ENCODE data around the gene ADAMTS20.

Gene ADAMTS20

DNA sequence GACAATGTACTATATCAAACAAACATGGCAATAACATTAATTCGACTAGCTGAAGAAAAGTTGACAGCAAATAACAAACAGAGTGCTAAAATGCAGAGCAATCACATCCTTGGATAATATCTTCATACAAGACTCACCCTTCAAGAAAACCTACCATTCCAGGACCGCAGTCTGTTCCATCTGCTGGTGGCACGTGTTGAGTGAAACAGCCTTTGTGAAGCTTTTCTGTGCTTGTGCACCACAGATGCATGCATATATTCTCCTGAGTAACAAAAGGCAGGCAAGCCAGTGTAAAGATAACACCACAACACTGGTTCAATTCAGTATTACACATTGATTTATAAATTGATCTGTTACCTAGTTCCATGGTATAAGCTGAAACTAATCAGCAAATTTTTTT is 89.3 kb downstream of the ADAMTS20 start:
- Histone ChIP-seq H3K36me3 (replicated peaks in 1 of 2; ENCODE audit: control insufficient read depth in 2 of 2, insufficient read depth in 2 of 2, low read length in 2 of 2) (no peaks in the 10 kb centered on the region), H3K27ac (replicated peaks; ENCODE audit: low read length) (no peak overlapping the region), H3K14ac (ENCODE audit: low read length) (no peak overlapping the region), H2AK5ac (ENCODE audit: low read depth, low read length) (no peak overlapping the region), H2BK5ac (ENCODE audit: low read length) (no peak overlapping the region), H3K27me3 (ENCODE audit: control insufficient read depth in 3 of 3, insufficient read depth in 3 of 3, low read depth in 1 of 3, low read length in 3 of 3) (no peaks in the 10 kb centered on the region), H3K4ac (ENCODE audit: low read length) (no peak overlapping the region), H2BK15ac (ENCODE audit: low read length) (no peak overlapping the region), H3K9ac (ENCODE audit: low read depth, low read length, poor library complexity) (no peak overlapping the region), H3K4me2 (ENCODE audit: insufficient read depth, low read length, poor library complexity, severe bottlenecking) (no peak overlapping the region), H3K18ac (ENCODE audit: low read length) (no peak overlapping the region), H3K79me1 (ENCODE audit: low read depth, low read length) (no peaks in the 10 kb centered on the region), H4K8ac (ENCODE audit: low read depth, low read length) (no peak overlapping the region), H2AFZ (ENCODE audit: low read length) (no peak overlapping the region), H2BK12ac (ENCODE audit: low read length) (no peak overlapping the region), H2BK120ac (ENCODE audit: low read depth, low read length) (no peak overlapping the region), H3K9me3 (replicated peaks in 1 of 2; ENCODE audit: control insufficient read depth in 2 of 2, insufficient read depth in 1 of 2, low read depth in 1 of 2, low read length in 2 of 2) (no peaks in the 10 kb centered on the region), H3K23ac (ENCODE audit: low read depth, low read length, poor library complexity) (no peak overlapping the region), H3K4me1 (ENCODE audit: control insufficient read depth in 2 of 2, insufficient read depth in 1 of 2, low read depth in 1 of 2, low read length in 2 of 2) (no peaks in the 10 kb centered on the region), H3K4me3 (ENCODE audit: low read length in 2 of 2) (no peak overlapping the region), H4K91ac (ENCODE audit: low read depth, low read length, poor library complexity) (no peak overlapping the region)
- no CpG with 5 or more reads among the region's 3 CpGs for WGBS, 2 donors (ENCODE audit: extremely low coverage in 2 of 2, insufficient read length in 2 of 2, insufficient replicate concordance in 1 of 2)
- no peak for DNase-seq (ENCODE audit: low spot score)

GRCh38 chr12:43462080-43462479 is 89.9 kb downstream of the ADAMTS20 start:
- Histone ChIP-seq H3K4ac (ENCODE audit: low read length) (no peak overlapping the region), H3K36me3 (replicated peaks in 1 of 2; ENCODE audit: control insufficient read depth in 2 of 2, insufficient read depth in 2 of 2, low read length in 2 of 2) (no peaks in the 10 kb centered on the region), H3K27ac (replicated peaks; ENCODE audit: low read length) (no peak overlapping the region), H2BK15ac (ENCODE audit: low read length) (no peak overlapping the region), H2AFZ (ENCODE audit: low read length) (no peak overlapping the region), H3K4me2 (ENCODE audit: insufficient read depth, low read length, poor library complexity, severe bottlenecking) (no peak overlapping the region), H3K14ac (ENCODE audit: low read length) (no peak overlapping the region), H3K18ac (ENCODE audit: low read length) (no peak overlapping the region), H2BK5ac (ENCODE audit: low read length) (no peak overlapping the region), H2BK12ac (ENCODE audit: low read length) (no peak overlapping the region), H3K9ac (ENCODE audit: low read depth, low read length, poor library complexity) (no peak overlapping the region), H3K23ac (ENCODE audit: low read depth, low read length, poor library complexity) (no peak overlapping the region), H3K9me3 (replicated peaks in 1 of 2; ENCODE audit: control insufficient read depth in 2 of 2, insufficient read depth in 1 of 2, low read depth in 1 of 2, low read length in 2 of 2) (no peaks in the 10 kb centered on the region), H3K79me1 (ENCODE audit: low read depth, low read length) (no peaks in the 10 kb centered on the region), H3K4me3 (ENCODE audit: low read length in 2 of 2) (no peak overlapping the region), H2AK5ac (ENCODE audit: low read depth, low read length) (no peak overlapping the region), H3K27me3 (ENCODE audit: control insufficient read depth in 3 of 3, insufficient read depth in 3 of 3, low read depth in 1 of 3, low read length in 3 of 3) (no peaks in the 10 kb centered on the region), H3K4me1 (ENCODE audit: control insufficient read depth in 2 of 2, insufficient read depth in 1 of 2, low read depth in 1 of 2, low read length in 2 of 2) (no peaks in the 10 kb centered on the region), H2BK120ac (ENCODE audit: low read depth, low read length) (no peak overlapping the region), H4K91ac (ENCODE audit: low read depth, low read length, poor library complexity) (no peak overlapping the region), H4K8ac (ENCODE audit: low read depth, low read length) (no peak overlapping the region)
- no peak for DNase-seq (ENCODE audit: low spot score)
- no CpG with 5 or more reads among the region's 2 CpGs for WGBS, 2 donors (ENCODE audit: extremely low coverage in 2 of 2, insufficient read length in 2 of 2, insufficient replicate concordance in 1 of 2)

DNA sequence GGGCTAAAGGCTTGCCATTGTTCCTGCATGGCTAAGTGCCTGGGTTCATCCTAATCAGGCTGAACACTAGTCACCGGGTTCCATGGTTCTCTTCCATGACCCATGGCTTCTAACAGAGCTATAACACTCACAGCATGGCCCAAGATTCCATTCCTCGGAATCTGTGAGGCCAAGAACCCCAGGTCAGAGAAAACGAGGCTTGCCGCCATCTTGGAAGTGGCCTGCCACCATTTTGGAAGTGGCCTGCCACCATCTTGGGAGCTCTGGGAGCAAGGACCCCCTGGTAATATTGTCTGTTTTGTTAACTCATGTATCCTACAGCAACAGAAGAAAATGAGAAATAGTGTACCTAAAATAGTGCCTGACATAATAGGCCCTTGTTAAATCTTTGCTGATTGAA is 92.7 kb downstream of the ADAMTS20 start:
- Histone ChIP-seq H2BK15ac (ENCODE audit: low read length) (no peak overlapping the region), H4K91ac (ENCODE audit: low read depth, low read length, poor library complexity) (no peak overlapping the region), H3K9ac (ENCODE audit: low read depth, low read length, poor library complexity) (no peak overlapping the region), H2BK5ac (ENCODE audit: low read length) (no peak overlapping the region), H3K4me1 (ENCODE audit: control insufficient read depth in 2 of 2, insufficient read depth in 1 of 2, low read depth in 1 of 2, low read length in 2 of 2) (no peaks in the 10 kb centered on the region), H3K79me1 (ENCODE audit: low read depth, low read length) (no peaks in the 10 kb centered on the region), H3K27ac (replicated peaks; ENCODE audit: low read length) (no peak overlapping the region), H3K27me3 (ENCODE audit: control insufficient read depth in 3 of 3, insufficient read depth in 3 of 3, low read depth in 1 of 3, low read length in 3 of 3) (no peaks in the 10 kb centered on the region), H2AK5ac (ENCODE audit: low read depth, low read length) (no peak overlapping the region), H2AFZ (ENCODE audit: low read length) (no peak overlapping the region), H3K4me2 (ENCODE audit: insufficient read depth, low read length, poor library complexity, severe bottlenecking) (no peak overlapping the region), H3K23ac (ENCODE audit: low read depth, low read length, poor library complexity) (no peak overlapping the region), H2BK12ac (ENCODE audit: low read length) (no peak overlapping the region), H3K4me3 (ENCODE audit: low read length in 2 of 2) (no peak overlapping the region), H2BK120ac (ENCODE audit: low read depth, low read length) (no peak overlapping the region), H4K8ac (ENCODE audit: low read depth, low read length) (no peak overlapping the region), H3K18ac (ENCODE audit: low read length) (no peak overlapping the region), H3K9me3 (replicated peaks in 1 of 2; ENCODE audit: control insufficient read depth in 2 of 2, insufficient read depth in 1 of 2, low read depth in 1 of 2, low read length in 2 of 2) (peaks cover 2 to 5% of the 10 kb centered on the region in 2 donors), H3K14ac (ENCODE audit: low read length) (no peak overlapping the region), H3K4ac (ENCODE audit: low read length) (no peak overlapping the region), H3K36me3 (replicated peaks in 1 of 2; ENCODE audit: control insufficient read depth in 2 of 2, insufficient read depth in 2 of 2, low read length in 2 of 2) (no peaks in the 10 kb centered on the region)
- no peak for DNase-seq (ENCODE audit: low spot score)
- no CpG with 5 or more reads among the region's 4 CpGs for WGBS, 2 donors (ENCODE audit: extremely low coverage in 2 of 2, insufficient read length in 2 of 2, insufficient replicate concordance in 1 of 2)

GRCh38 chr12:43453761-43454160 is 98.2 kb downstream of the ADAMTS20 start:
- Histone ChIP-seq H3K14ac (ENCODE audit: low read length) (no peak overlapping the region), H3K36me3 (replicated peaks in 1 of 2; ENCODE audit: control insufficient read depth in 2 of 2, insufficient read depth in 2 of 2, low read length in 2 of 2) (no peaks in the 10 kb centered on the region), H2BK5ac (ENCODE audit: low read length) (no peak overlapping the region), H3K27ac (replicated peaks; ENCODE audit: low read length) (no peak overlapping the region), H3K4me1 (ENCODE audit: control insufficient read depth in 2 of 2, insufficient read depth in 1 of 2, low read depth in 1 of 2, low read length in 2 of 2) (no peaks in the 10 kb centered on the region), H3K9me3 (replicated peaks in 1 of 2; ENCODE audit: control insufficient read depth in 2 of 2, insufficient read depth in 1 of 2, low read depth in 1 of 2, low read length in 2 of 2) (peaks cover 2 to 5% of the 10 kb centered on the region in 2 donors), H2BK15ac (ENCODE audit: low read length) (no peak overlapping the region), H2AFZ (ENCODE audit: low read length) (no peak overlapping the region), H2BK120ac (ENCODE audit: low read depth, low read length) (no peak overlapping the region), H3K4me3 (ENCODE audit: low read length in 2 of 2) (no peak overlapping the region), H3K79me1 (ENCODE audit: low read depth, low read length) (no peaks in the 10 kb centered on the region), H3K9ac (ENCODE audit: low read depth, low read length, poor library complexity) (no peak overlapping the region), H2BK12ac (ENCODE audit: low read length) (no peak overlapping the region), H3K23ac (ENCODE audit: low read depth, low read length, poor library complexity) (no peak overlapping the region), H3K4ac (ENCODE audit: low read length) (no peak overlapping the region), H2AK5ac (ENCODE audit: low read depth, low read length) (no peak overlapping the region), H3K27me3 (ENCODE audit: control insufficient read depth in 3 of 3, insufficient read depth in 3 of 3, low read depth in 1 of 3, low read length in 3 of 3) (no peaks in the 10 kb centered on the region), H4K8ac (ENCODE audit: low read depth, low read length) (no peak overlapping the region), H3K18ac (ENCODE audit: low read length) (no peak overlapping the region), H3K4me2 (ENCODE audit: insufficient read depth, low read length, poor library complexity, severe bottlenecking) (no peak overlapping the region), H4K91ac (ENCODE audit: low read depth, low read length, poor library complexity) (no peak overlapping the region)
- no peak for DNase-seq (ENCODE audit: low spot score)
- no CpG with 5 or more reads among the region's 8 CpGs for WGBS, 2 donors (ENCODE audit: extremely low coverage in 2 of 2, insufficient read length in 2 of 2, insufficient replicate concordance in 1 of 2)

All from neuronal stem cell (in vitro differentiated cells).